Measurements from ENCODE around the gene EPHA3. TPM values are rescaled to one million over a fixed set of nuclear protein-coding genes. Genes with fewer than 3 reads are reported as not detected.

EPHA3 gene
- polyA plus RNA-seq, 3 donors = 3.8 to 5.4 (median 4.3) TPM

- no peak for DNase-seq
These were observed 252.7 kb downstream of the EPHA3 start for GRCh38 chr3:89360156-89360555.

- DNase-seq = no peak
These were observed 255.1 kb downstream of the EPHA3 start for GRCh38 chr3:89362496-89362895.

GRCh38 chr3:89363171-89363570, 255.8 kb downstream of the EPHA3 start:
- DNase-seq = no peak

GRCh38 chr3:89364314-89364713, 256.9 kb downstream of the EPHA3 start:
- DNase-seq = peak; percentile 26

- no peak for DNase-seq
These were observed 259.7 kb downstream of the EPHA3 start for GRCh38 chr3:89367166-89367565.

GRCh38 chr3:89368846-89369245, 261.4 kb downstream of the EPHA3 start:
- no peak for DNase-seq

- DNase-seq = no peak
These were observed 265.0 kb downstream of the EPHA3 start for GRCh38 chr3:89372456-89372855.

GRCh38 chr3:89373434-89373833, 266.0 kb downstream of the EPHA3 start:
- DNase-seq = no peak

GRCh38 chr3:89375451-89375850, 268.0 kb downstream of the EPHA3 start:
- DNase-seq = no peak

GRCh38 chr3:89380016-89380415, 272.6 kb downstream of the EPHA3 start:
- DNase-seq = no peak

- no peak for DNase-seq
These were observed 285.6 kb downstream of the EPHA3 start for GRCh38 chr3:89392991-89393390.

GRCh38 chr3:89395456-89395855, 288.0 kb downstream of the EPHA3 start:
- peak; percentile 15 for DNase-seq

GRCh38 chr3:89395996-89396395, 288.6 kb downstream of the EPHA3 start:
- no peak for DNase-seq

- DNase-seq = no peak
These were observed 294.6 kb downstream of the EPHA3 start for GRCh38 chr3:89402051-89402450.

GRCh38 chr3:89405176-89405575, 297.8 kb downstream of the EPHA3 start:
- no peak for DNase-seq

GRCh38 chr3:89405593-89405992, 298.2 kb downstream of the EPHA3 start:
- DNase-seq = no peak

- no peak for DNase-seq
These were observed 303.8 kb downstream of the EPHA3 start for GRCh38 chr3:89411201-89411600.

- DNase-seq = no peak
These were observed 306.8 kb downstream of the EPHA3 start for GRCh38 chr3:89414270-89414669.

GRCh38 chr3:89419647-89420241, 312.3 kb downstream of the EPHA3 start:
- DNase-seq = no peak

- no peak for DNase-seq
These were observed 318.6 kb downstream of the EPHA3 start for GRCh38 chr3:89426060-89426459.

GRCh38 chr3:89434621-89435380, 327.4 kb downstream of the EPHA3 start:
- DNase-seq = no peak

GRCh38 chr3:89436846-89437245, 329.4 kb downstream of the EPHA3 start:
- DNase-seq = no peak

- no peak for DNase-seq
These were observed 333.0 kb downstream of the EPHA3 start for GRCh38 chr3:89440386-89440785.

GRCh38 chr3:89441141-89441540, 333.7 kb downstream of the EPHA3 start:
- DNase-seq = no peak
